Right ventricle myocardium inferior (tissue), 1 donor: ENCODE measurements around the gene NFKBIZ. TPM values are rescaled to one million over a fixed set of nuclear protein-coding genes. Genes with fewer than 3 reads are reported as not detected.

Source experiments
- ATAC-seq: fragments of 200-7000 bp; cut with Tn5 transposase; one replicate; pipeline ENCODE4 v1.9.1; 2020; ENCODE audit warnings: mild to moderate bottlenecking, moderate library complexity
- DNase-seq: peaks from one replicate; pipeline ENCODE4 v3.0.0; 2021; ENCODE audit errors: missing footprints
- intact Hi-C: fragments of 100-400 bp; cut with DNase I; formaldehyde crosslinking; loops from one replicate; pipeline ENCODE4 v1.11.0; 2022
- long read RNA-seq: library from polyadenylated mRNA; unstranded; transcript quantifications from one replicate; pipeline ENCODE4 v2.0.0, GENCODE V29; 2021
- total RNA-seq: library from RNA; stranded (reverse); fragmentation: NEBNext Ultra II Directional; extraction: Animal tissue kit (Norgen Biotek cat#: 25700); gene quantifications from one replicate; pipeline ENCODE4 v1.2.1, GENCODE V29; 2021
- donor health status: DM: no; HTN: yes; CAD: no; lungs with severe emphysema.

The NFKBIZ gene
- total RNA-seq = 14.8 TPM
- long read RNA-seq = 0 reads

GRCh38 chr3:101848754-101849713 lies at the start of gene NFKBIZ:
NFKBIZ (plus strand) TSS chr3:101849514; CDS start chr3:101849629, 115 bp downstream.
- DNase-seq (peak; percentile 98), ATAC-seq (peak; percentile 95)
- intact Hi-C loops = loop anchor here (2.0 to 5.0 kb wide), 3 partner anchors 22 to 333 kb away; no protein-coding TSS in a partner anchor

GRCh38 chr3:101801174-101801573 lies 48.1 kb upstream of the NFKBIZ start:
- intact Hi-C loops = no loop called here
- no peak for DNase-seq
- no peak for ATAC-seq

GRCh38 chr3:101802179-101802578 lies 47.1 kb upstream of the NFKBIZ start:
- DNase-seq (no peak), ATAC-seq (no peak)
- intact Hi-C loops = no loop called here

- DNase-seq (no peak), ATAC-seq (peak; percentile 89)
- intact Hi-C loops = no loop called here
Measured at GRCh38 chr3:101803173-101803782, 46.0 kb upstream of the NFKBIZ start.

- ATAC-seq (no peak), DNase-seq (no peak)
- intact Hi-C loops = no loop called here
Measured at GRCh38 chr3:101803939-101804338, 45.4 kb upstream of the NFKBIZ start.

- intact Hi-C loops = loop anchor here (5.0 kb wide), 1 partner anchor 726 kb away; no protein-coding TSS in a partner anchor
- DNase-seq = no peak
- ATAC-seq = no peak
Measured at GRCh38 chr3:101806491-101806890, 42.8 kb upstream of the NFKBIZ start.

- intact Hi-C loops = loop anchor here (5.0 kb wide), 1 partner anchor 724 kb away; no protein-coding TSS in a partner anchor
- no peak for ATAC-seq
- no peak for DNase-seq
Measured at GRCh38 chr3:101807888-101808287, 41.4 kb upstream of the NFKBIZ start.

- intact Hi-C loops = loop anchor here (1.0 to 5.0 kb wide), 3 partner anchors 38 to 723 kb away; partner anchors contain the start of gene NFKBIZ
- DNase-seq (no peak), ATAC-seq (no peak)
Measured at GRCh38 chr3:101809178-101810021, 39.9 kb upstream of the NFKBIZ start.

GRCh38 chr3:101810022-101810418 lies 39.3 kb upstream of the NFKBIZ start:
- no peak for DNase-seq
- no peak for ATAC-seq

GRCh38 chr3:101811875-101812274 lies 37.4 kb upstream of the NFKBIZ start:
- intact Hi-C loops = loop anchor here (5.0 kb wide), 1 partner anchor 35 kb away; the partner anchor contains the start of gene NFKBIZ
- ATAC-seq (no peak), DNase-seq (no peak)

More at GRCh38 chr3:101810022-101810418, 39.3 kb upstream of the NFKBIZ start:
- intact Hi-C loops = loop anchor here (5.0 kb wide), 1 partner anchor 37 kb away; the partner anchor contains the start of gene NFKBIZ

GRCh38 chr3:101812895-101813294 lies 36.4 kb upstream of the NFKBIZ start:
- intact Hi-C loops = loop anchor here (5.0 kb wide), 1 partner anchor 34 kb away; the partner anchor contains the start of gene NFKBIZ
- ATAC-seq (no peak), DNase-seq (no peak)

GRCh38 chr3:101813817-101814440 lies 35.4 kb upstream of the NFKBIZ start:
- intact Hi-C loops = loop anchor here (5.0 kb wide), 1 partner anchor 33 kb away; the partner anchor contains the start of gene NFKBIZ
- ATAC-seq = no peak
- DNase-seq = no peak

GRCh38 chr3:101814835-101815234 lies 34.5 kb upstream of the NFKBIZ start:
- ATAC-seq (peak; percentile 71), DNase-seq (no peak)
- intact Hi-C loops = loop anchor here (5.0 kb wide), 1 partner anchor 32 kb away; the partner anchor contains the start of gene NFKBIZ

GRCh38 chr3:101816215-101817149 lies 32.8 kb upstream of the NFKBIZ start:
- DNase-seq = no peak
- intact Hi-C loops = no loop called here
- ATAC-seq = no peak

- no peak for ATAC-seq
- intact Hi-C loops = no loop called here
- DNase-seq = no peak
Measured at GRCh38 chr3:101817992-101818391, 31.3 kb upstream of the NFKBIZ start.

GRCh38 chr3:101819649-101820206 lies 29.6 kb upstream of the NFKBIZ start:
- DNase-seq (no peak), ATAC-seq (no peak)
- intact Hi-C loops = no loop called here

- ATAC-seq (no peak), DNase-seq (no peak)
- intact Hi-C loops = no loop called here
Measured at GRCh38 chr3:101821503-101821902, 27.8 kb upstream of the NFKBIZ start.
